ENCODE measurements around the gene RNF138.
A peak's percentile ranks its signal among the peaks of the same experiment; 100 is the strongest.

RNF138 gene, protein sequence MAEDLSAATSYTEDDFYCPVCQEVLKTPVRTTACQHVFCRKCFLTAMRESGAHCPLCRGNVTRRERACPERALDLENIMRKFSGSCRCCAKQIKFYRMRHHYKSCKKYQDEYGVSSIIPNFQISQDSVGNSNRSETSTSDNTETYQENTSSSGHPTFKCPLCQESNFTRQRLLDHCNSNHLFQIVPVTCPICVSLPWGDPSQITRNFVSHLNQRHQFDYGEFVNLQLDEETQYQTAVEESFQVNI

DNA sequence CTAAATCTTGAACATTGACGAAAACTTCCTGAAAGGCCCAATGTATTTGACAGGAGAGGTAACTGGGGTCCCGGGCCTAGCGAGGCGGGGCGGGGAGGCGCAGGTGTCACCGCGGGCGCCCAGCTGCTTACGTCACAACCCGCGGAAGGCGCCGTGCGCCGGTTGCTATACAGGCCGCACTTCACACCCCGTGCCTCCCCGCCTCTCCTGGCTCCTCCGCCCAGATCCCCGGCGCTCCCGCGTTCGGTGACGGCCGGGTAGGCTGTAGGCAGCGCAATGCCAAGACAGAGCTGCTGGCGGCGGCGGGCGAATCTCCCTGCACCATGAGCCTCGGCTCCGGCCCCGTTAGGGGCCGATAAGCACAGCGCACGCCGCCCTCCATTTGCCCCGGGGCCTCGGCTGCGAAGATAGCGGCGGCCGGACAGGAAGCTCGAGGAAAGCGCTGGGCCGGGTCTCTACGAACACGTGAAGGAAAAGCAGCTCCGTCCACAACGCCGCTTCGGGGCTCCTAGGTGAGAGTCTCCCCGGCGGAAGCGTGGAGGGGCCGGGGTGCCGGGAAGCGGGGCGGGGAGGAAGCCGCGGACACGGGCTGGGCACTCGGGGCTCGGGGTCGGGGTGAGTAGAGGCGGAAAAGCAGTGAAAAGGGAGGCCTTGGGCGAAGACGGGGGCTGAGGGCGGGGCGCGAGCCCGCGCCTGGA lies at the start of gene RNF138:
Gene RNF138, plus strand, starts transcription at position 151 of the 698 bp plus-strand sequence. CDS start 903 bp downstream, outside the sequence.
- Mint-ChIP-seq H3K27ac (peak within 1 kb of the TSS; percentile 97), H3K36me3 (peaks cover 55% of the 10 kb centered on the region), H3K9me3 (no peaks in the 10 kb centered on the region), H3K4me3 (peak within 1 kb of the TSS; percentile 96), H3K4me1 (peaks cover 44% of the 10 kb centered on the region)
- DNase-seq (ENCODE audit: low spot score in 2 of 2): peak; percentile 75 to 92
- peak; percentile 79 for ATAC-seq

DNA sequence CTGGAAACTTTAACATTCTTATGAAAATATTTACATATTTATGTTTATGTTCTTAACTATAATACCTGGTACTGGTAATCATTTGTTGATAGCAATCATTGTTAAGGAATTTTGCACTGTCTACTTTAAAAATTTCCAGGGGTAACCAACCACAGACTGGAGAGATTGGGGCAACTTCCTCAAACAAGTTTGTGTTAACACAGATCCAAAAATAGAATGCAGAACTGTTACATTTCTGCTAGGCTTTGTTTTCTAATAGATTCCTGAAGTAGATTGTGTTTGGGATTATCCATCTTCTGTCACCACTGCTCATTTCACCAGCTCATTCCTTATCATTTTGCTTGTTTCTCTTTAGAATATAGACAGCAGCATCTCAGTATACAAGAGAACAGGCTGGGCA lies 49.3 kb upstream of the RNF138 start:
- Mint-ChIP-seq H3K9me3 (no peaks in the 10 kb centered on the region), H3K4me3 (no peak overlapping the region), H3K27ac (peak overlapping the region; percentile 38), H3K4me1 (peaks cover 47% of the 10 kb centered on the region), H3K36me3 (peaks cover 75% of the 10 kb centered on the region)
- no peak for ATAC-seq
- no peak for DNase-seq (ENCODE audit: low spot score in 2 of 2)

DNA sequence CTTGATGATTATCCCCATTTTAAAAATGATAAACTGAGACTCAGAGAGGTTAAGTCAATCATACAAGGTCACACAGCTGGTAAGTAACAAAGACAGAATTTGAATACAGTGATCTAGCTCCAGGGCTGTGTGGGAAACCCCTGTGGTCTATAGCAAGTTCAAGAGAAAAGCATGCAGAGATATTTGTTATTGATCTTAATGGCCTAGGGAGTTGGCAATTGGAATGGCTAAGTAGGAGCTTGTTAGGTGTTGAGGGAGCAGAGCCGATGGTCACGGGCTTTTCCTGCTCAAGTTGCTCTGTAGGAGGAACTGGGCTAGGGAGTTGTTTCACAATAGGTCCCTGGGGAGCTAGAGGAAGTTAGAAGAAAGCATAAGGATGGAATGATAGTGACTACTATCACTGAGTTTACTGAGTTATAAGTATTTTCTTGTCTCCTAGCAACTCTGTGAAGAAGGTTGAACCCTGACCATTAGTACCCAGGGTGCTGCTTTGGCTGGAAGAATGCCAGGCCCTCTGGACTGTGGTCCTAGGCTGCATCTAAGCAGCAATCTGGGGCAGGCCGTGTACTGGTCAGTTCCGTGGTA lies 43.1 kb upstream of the RNF138 start:
- H3K27ac Mint-ChIP-seq: peak overlapping the region; percentile 97
- DNase-seq (ENCODE audit: low spot score in 2 of 2) (no peak), ATAC-seq (peak; percentile 77)
- peak overlapping the region; percentile 56 for H3K4me3 Mint-ChIP-seq
- peaks cover 31% of the 10 kb centered on the region for H3K4me1 Mint-ChIP-seq
- H3K36me3 Mint-ChIP-seq: peaks cover 64% of the 10 kb centered on the region
- H3K9me3 Mint-ChIP-seq: no peaks in the 10 kb centered on the region

DNA sequence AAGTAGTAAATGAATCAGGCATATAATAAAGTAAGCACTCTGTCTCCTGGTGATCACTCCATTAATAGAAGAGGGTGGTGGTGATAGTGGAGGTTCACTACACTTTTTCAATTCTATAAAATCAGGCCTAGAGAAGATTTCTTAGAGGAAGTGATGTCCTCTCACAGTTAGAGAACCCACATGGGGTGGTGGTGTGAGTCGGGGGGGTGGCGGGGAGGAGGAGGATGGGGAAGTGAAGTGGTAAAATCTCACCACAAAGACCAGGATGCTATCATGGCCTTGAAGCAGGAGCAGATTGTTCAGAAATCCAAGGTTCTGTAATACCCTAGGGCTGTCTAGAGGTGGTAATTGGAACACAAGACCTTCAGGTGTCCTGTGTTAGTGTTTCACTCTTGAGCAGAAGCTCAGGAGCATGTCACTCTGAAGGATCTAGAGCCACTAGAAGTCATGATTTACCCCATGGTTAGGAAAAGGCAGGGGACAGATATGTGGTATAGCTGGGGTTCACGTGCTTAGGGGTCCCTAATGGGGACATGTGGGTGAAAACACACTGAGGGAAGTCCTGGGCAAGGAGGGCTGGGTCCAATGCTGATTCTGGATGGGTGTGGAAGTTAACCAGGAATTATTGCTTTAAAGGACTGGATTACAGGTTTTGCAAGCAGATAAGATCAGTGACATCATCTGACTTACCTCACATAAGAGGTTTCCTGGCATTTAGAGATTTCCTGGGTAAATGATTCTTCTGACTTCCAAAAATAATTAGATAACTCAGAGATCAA lies 42.1 kb upstream of the RNF138 start:
- Mint-ChIP-seq H3K27ac (peak overlapping the region; percentile 97), H3K36me3 (peaks cover 69% of the 10 kb centered on the region), H3K4me3 (peak overlapping the region; percentile 56), H3K4me1 (peaks cover 31% of the 10 kb centered on the region), H3K9me3 (no peaks in the 10 kb centered on the region)
- ATAC-seq (peak; percentile 73), DNase-seq (ENCODE audit: low spot score in 2 of 2) (peak in 1 of 2 donors; percentile 59)

DNA sequence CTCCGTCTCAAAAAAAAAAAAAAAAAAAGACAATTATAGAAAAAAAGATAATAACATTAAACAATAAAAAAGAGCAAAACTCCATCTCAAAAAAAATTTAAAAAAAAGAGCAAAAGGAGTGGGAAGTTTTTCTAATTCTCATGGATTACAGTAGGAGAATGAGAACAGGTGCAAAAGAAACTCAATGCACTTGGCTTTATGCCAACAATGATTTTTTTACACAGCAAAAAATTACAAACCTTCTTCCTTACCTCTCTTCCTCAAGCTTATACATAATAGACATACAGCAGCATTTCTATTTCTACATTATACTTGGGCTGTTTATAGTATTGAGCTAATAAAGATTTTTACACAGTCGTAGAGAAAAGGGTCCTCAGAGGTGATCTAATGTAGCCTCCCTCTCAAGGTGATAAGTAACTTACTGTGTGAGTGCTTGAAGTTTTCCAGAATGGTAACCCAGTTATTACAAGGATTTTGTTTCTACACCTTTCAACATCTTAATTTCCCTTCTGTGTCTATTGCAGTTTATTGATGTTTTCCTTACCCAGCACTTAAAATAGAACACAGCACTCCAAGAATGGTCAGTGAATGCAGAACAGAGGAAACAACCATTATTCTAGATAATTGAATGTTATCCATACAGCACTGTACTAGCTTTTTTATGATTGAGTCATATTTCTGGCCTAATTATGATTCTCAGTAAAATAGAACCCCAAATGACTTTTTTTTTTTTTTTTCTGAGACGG lies 34.9 kb upstream of the RNF138 start:
- no peak for ATAC-seq
- Mint-ChIP-seq H3K9me3 (no peaks in the 10 kb centered on the region), H3K4me3 (no peak overlapping the region), H3K36me3 (peaks cover 54% of the 10 kb centered on the region), H3K4me1 (peaks cover 30% of the 10 kb centered on the region), H3K27ac (peak overlapping the region; percentile 23)
- DNase-seq (ENCODE audit: low spot score in 2 of 2): no peak

DNA sequence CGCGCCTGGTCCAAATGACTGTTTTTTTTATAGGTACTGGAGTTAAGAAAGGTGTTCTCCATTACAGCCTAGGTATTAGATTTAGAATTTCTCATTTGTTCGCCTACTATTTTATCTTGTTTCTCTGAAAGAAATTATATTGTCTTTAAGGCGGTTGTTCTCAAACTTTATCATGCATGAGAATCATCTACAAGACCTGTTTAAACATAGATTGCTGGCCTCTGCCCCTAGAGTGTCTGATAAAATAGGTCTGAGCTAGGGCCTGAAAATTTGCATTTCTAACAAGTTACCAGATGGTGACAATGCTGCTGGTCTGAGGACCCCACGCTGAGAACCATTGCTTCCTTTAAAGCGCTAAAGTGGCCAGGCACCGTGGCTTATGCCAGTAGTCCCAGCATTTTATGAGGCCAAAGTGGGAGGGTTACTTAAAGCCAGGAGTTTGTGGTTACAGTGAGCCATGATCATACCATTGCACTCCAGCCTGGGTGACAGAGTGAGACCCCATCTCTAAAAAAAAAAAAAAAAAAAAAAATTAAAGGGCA lies 34.0 kb upstream of the RNF138 start:
- peaks cover 47% of the 10 kb centered on the region for H3K36me3 Mint-ChIP-seq
- DNase-seq (ENCODE audit: low spot score in 2 of 2) (no peak), ATAC-seq (no peak)
- no peak overlapping the region for H3K4me3 Mint-ChIP-seq
- H3K9me3 Mint-ChIP-seq: no peaks in the 10 kb centered on the region
- no peak overlapping the region for H3K27ac Mint-ChIP-seq
- peaks cover 30% of the 10 kb centered on the region for H3K4me1 Mint-ChIP-seq

DNA sequence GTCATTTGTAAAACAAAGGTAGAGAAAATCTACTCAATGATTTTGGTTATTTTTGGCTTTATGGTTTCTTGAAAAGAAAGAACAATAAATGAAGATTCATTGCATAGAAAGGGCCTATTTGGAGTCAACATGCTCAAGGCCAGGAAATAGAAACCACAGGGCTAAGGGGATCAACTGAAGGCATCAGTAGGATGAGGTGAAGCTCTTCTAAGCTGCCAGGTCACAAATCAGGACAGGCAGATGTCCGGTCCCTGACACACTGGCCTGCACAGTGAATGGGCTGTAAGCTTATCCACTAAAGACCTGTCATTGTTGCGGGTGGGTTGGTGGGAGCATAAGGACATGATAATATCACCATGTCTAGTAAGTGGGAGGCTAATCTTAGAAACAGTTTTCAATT lies 31.6 kb upstream of the RNF138 start:
- DNase-seq (ENCODE audit: low spot score in 2 of 2): no peak
- peaks cover 40% of the 10 kb centered on the region for H3K36me3 Mint-ChIP-seq
- H3K9me3 Mint-ChIP-seq: no peaks in the 10 kb centered on the region
- no peak overlapping the region for H3K4me3 Mint-ChIP-seq
- peaks cover 30% of the 10 kb centered on the region for H3K4me1 Mint-ChIP-seq
- no peak for ATAC-seq
- H3K27ac Mint-ChIP-seq: peak overlapping the region; percentile 72

DNA sequence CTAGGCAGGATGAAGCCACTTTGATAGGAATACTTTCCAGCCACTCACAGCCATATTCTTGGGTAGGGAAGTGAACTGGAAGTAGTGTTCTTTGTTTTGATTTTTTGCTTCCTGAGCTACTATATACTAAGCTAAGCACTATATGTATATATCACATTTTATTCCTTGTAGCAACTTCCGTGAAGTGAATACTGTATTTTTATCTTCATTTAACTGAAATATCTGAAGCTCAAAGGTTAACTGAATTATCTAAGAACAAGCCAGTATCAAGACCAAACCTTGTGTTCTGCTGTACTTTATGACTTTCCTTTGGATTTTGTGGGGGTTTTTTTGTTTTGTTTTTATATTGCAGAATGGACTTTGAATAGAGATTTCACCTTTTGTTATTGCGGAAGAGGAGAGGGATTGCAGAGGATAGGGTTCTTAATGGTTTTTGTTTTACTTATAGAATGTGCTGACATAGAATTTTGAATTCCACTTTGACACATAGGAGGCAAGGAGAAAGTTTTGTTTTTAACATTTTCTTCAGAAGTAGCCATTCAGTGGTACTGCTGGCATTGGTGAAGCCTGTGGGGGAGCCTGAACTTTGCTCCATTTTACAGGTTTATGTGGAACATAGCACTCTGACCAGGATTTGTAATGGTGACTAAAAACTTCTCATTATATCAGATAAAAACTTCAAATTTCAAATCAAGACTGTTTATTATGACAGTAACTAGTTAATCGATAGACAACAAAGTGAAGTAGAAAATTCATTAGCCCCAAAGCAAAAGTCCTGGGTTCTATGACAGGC lies 24.1 kb upstream of the RNF138 start:
- no peak for ATAC-seq

DNA sequence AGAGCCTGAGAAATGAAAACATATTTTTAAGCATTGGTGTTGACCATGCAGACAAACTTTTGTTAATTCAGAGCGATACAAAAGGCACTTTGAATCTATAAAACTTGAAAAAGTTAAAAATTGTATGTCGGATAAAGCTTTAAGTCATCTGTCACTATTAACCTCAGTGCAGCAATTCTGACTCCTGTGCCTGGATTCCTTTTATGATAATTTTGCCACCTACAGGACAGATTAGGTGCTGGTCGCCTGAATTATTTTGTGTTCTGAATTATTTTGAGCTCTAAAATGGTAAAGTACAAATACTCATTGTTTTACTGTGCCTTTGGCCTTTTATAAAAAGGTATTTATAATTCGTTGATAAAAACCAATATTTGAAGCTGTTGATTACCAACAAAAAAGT lies 19.4 kb upstream of the RNF138 start:
- Mint-ChIP-seq H3K9me3 (no peaks in the 10 kb centered on the region), H3K4me1 (peaks cover 21% of the 10 kb centered on the region), H3K36me3 (peaks cover 46% of the 10 kb centered on the region), H3K27ac (no peak overlapping the region), H3K4me3 (no peak overlapping the region)
- no peak for DNase-seq (ENCODE audit: low spot score in 2 of 2)
- ATAC-seq: peak; percentile 66

More for the DNA sequence above, 24.1 kb upstream of the RNF138 start:
- DNase-seq (ENCODE audit: low spot score in 2 of 2): no peak
- H3K4me1 Mint-ChIP-seq: peaks cover 16% of the 10 kb centered on the region
- no peak overlapping the region for H3K4me3 Mint-ChIP-seq
- H3K36me3 Mint-ChIP-seq: peaks cover 72% of the 10 kb centered on the region
- no peaks in the 10 kb centered on the region for H3K9me3 Mint-ChIP-seq
- H3K27ac Mint-ChIP-seq: peak overlapping the region; percentile 69

DNA sequence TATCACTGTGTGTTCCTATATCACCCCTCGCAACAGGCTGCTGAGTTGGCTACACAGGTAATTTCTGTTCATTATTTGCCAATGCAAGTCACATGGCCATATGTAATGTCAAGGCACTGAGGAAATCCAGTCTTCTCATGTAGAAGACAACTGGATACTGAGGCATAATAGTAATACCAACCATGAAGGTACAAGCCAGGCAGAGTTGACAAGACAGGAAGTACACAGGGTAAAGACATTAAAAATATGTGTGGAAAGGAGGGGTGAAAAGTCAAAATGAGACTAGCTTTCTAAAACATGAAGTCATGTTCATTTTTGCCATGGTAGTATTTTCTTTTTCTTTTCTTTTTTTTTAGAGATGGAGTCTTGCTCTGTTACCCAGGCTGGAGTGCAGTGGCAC lies 17.5 kb upstream of the RNF138 start:
- peak overlapping the region; percentile 38 for H3K27ac Mint-ChIP-seq
- H3K4me3 Mint-ChIP-seq: no peak overlapping the region
- no peaks in the 10 kb centered on the region for H3K9me3 Mint-ChIP-seq
- peak; percentile 94 for ATAC-seq
- peaks cover 36% of the 10 kb centered on the region for H3K36me3 Mint-ChIP-seq
- H3K4me1 Mint-ChIP-seq: peaks cover 17% of the 10 kb centered on the region
- DNase-seq (ENCODE audit: low spot score in 2 of 2): no peak

DNA sequence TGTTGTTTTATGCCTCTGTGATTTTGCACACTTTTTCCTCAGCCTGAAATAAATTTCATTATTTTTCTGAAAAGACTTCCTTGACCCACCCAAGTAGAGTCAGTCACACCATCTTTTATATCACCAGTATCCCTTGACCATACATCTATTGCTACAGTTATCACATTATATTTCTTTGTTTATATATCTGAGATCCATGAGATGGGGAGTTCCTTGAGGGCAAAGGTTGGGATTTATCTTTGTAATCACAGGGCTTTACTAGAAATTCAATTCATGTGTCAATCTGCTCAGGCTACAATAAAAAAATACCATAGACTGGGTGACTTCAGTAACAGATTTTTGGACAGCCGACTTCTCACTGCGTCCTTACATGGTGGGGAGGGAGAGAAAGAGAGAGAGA lies 12.8 kb upstream of the RNF138 start:
- H3K27ac Mint-ChIP-seq: no peak overlapping the region
- H3K9me3 Mint-ChIP-seq: no peaks in the 10 kb centered on the region
- no peak overlapping the region for H3K4me3 Mint-ChIP-seq
- ATAC-seq (no peak), DNase-seq (ENCODE audit: low spot score in 2 of 2) (no peak)
- H3K36me3 Mint-ChIP-seq: peaks cover 18% of the 10 kb centered on the region
- H3K4me1 Mint-ChIP-seq: peaks cover 10% of the 10 kb centered on the region

DNA sequence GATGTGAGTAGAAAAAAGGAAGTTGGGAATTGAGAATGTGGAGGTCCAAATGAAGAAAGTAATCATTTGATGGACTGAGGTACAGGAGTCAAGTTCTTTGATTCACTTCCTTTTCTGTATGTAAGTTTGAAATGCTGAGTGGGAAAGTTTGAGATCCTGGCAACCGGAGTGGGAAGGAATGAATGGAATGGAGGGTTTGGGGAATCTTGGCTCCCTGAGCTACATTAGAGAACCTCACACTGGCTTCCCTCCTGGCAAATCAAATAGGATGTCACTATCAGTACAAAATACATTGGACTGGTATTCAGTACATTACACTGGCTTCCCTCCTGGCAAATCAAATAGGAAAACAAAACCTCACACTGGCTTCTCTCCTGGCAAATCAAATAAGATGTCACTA lies 9.8 kb upstream of the RNF138 start:
- Mint-ChIP-seq H3K4me1 (peaks cover 28% of the 10 kb centered on the region), H3K36me3 (peaks cover 18% of the 10 kb centered on the region), H3K27ac (no peak overlapping the region), H3K9me3 (no peaks in the 10 kb centered on the region), H3K4me3 (no peak overlapping the region)
- ATAC-seq (no peak), DNase-seq (ENCODE audit: low spot score in 2 of 2) (no peak)

DNA sequence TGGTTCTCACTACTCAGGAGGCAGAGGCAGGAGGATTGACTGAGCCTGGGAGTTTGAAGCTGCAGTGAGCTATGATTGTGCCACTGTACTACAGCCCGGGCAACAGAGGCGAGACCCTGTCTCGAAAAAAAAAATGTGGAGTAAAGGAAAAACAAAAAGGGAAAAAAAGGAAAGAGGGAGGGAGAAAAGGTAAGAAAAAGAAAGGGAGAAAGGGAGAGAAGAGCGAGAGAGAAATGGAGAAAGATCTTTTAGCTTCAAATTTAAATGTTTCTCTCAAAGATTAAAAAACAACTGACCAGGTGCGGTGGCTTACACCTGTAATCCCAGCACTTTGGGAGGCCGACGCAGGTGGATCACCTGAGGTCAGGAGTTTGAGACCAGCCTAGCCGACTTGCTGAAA lies 7.9 kb upstream of the RNF138 start:
- no peak for ATAC-seq
- no peak for DNase-seq (ENCODE audit: low spot score in 2 of 2)
- Mint-ChIP-seq H3K9me3 (no peaks in the 10 kb centered on the region), H3K4me1 (peaks cover 35% of the 10 kb centered on the region), H3K4me3 (no peak overlapping the region), H3K27ac (peak overlapping the region; percentile 83), H3K36me3 (peaks cover 11% of the 10 kb centered on the region)

DNA sequence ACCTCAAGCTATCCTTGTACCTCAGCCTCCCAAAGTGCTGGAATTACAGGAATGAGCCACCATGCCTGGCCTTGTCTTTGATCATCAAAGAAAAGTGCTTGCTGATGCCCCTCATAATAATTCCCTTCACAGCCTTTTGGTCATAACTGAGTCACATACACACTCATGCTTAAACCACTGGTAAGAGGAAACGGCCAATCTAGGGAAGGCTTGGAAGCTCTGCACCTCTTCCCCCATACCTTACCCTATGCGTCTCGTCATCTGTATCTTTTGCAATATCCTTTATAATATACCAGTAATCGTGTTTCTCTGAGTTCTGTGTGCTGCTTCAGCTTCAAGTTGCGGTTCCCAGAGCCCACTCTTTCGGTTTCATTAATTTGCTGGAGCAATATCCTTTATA lies 4.8 kb upstream of the RNF138 start:
- DNase-seq (ENCODE audit: low spot score in 2 of 2) (no peak), ATAC-seq (no peak)
- Mint-ChIP-seq H3K4me3 (no peak overlapping the region), H3K4me1 (peaks cover 40% of the 10 kb centered on the region), H3K36me3 (peaks cover 17% of the 10 kb centered on the region), H3K27ac (no peak overlapping the region), H3K9me3 (no peaks in the 10 kb centered on the region)
